ENCODE measurements around the gene MCF2L2. TPM values are rescaled to one million over a fixed set of nuclear protein-coding genes. Genes with fewer than 3 reads are reported as not detected.

MCF2L2 gene
- total and polyA plus RNA-seq, 11 donors, result 0.12 to 1.4 (median 0.23) TPM; not detected in 1

- Histone ChIP-seq H3K4me3 (peak overlapping the region in 9 of 12 donors; percentile 61 to 96 (median 85)), H3K27ac (peak overlapping the region in 9 of 12 donors; percentile 8 to 95 (median 86)), H3K36me3 (no peaks in the 10 kb centered on the region), H3K9me3 (no peaks in the 10 kb centered on the region), H3K27me3 (no peaks in the 10 kb centered on the region), H3K4me1 (peaks cover 0 to 30% (median 3%) of the 10 kb centered on the region in 12 donors)
- ATAC-seq, result peak in 1 of 4 donors; percentile 31
- TF ChIP-seq POLR2A (IDR thresholded peaks at IDR 0.05) (no peak), CTCF (IDR thresholded peaks at IDR 0.05) (no peak)
- intact Hi-C loops (cut with DNase I), result loop anchor here in 5 of 10 donors (2.0 to 10.0 kb wide), 4 partner anchors 42 to 129 kb away; no protein-coding TSS in a partner anchor
- WGBS, 4 donors, result 72 to 87% (median 77%) methylated on average over 4 of the region's 4 CpGs
- no peak for DNase-seq
Measured at GRCh38 chr3:183255348-183255730, 173.1 kb downstream of the MCF2L2 start.

DNA sequence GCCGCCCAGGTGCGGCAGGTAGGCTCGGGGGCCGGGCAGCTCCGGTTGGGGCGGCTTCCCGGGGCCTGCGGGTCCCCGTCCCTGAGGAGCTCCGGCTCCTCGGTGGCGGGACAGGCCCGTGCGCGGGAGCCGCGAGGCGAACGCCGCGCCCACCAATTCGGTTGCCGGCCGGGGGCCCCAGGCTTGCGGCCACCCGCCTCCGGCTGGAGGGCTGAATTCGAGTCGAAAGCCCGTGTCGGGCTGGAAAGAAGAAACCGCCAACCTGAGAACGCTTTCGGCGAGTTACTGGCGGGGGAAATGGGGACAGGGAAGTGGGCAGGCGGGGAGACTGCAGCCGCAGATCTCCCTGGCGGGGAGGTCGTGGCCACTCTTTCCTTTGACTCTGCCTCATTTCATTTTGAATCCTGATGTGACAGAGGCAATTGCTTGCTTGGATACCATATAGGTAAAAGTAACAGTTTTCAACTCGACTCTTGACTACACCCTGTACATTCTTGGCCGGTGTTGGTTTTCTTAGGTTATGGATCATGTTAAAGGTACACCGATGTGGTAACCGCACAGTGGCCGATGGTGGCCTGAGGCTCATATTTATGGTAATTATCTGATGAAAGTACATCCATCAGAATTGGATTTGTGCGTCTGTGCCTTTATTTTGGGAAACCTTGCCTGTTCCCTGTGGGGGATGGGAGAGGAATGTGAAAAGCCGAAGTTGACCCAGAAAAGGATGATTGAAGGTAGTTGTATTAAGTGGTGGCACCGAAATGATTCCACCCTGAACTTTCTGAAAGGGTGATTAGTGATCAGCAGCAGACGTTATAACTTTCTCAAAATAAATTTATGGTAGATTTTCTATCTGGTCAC is 173.7 kb downstream of the MCF2L2 start:
- Histone ChIP-seq H3K4me1 (peaks cover 0 to 26% (median 3%) of the 10 kb centered on the region in 12 donors), H3K27me3 (no peaks in the 10 kb centered on the region), H3K9me3 (no peaks in the 10 kb centered on the region), H3K4me3 (peak overlapping the region; percentile 61 to 96 (median 82)), H3K36me3 (no peaks in the 10 kb centered on the region), H3K27ac (peak overlapping the region; percentile 69 to 98 (median 90))
- peak in 1 of 4 donors; percentile 2 for ATAC-seq
- no peak for DNase-seq
- intact Hi-C loops (cut with DNase I), result loop anchor here in 8 of 10 donors (2.0 to 10.0 kb wide), 9 partner anchors 33 to 130 kb away; no protein-coding TSS in a partner anchor
- TF ChIP-seq POLR2A (IDR thresholded peaks at IDR 0.05), result no peak
- TF ChIP-seq CTCF (IDR thresholded peaks at IDR 0.05), result no peak
- 15 to 40% (median 20%) methylated on average over 20 to 49 of the region's 49 CpGs for WGBS, 4 donors

GRCh38 chr3:183253528-183254486 is 174.6 kb downstream of the MCF2L2 start:
- H3K36me3 ChIP-seq, result no peaks in the 10 kb centered on the region

More at GRCh38 chr3:183253528-183254486, 174.6 kb downstream of the MCF2L2 start:
- DNase-seq (peak; percentile 75 to 89 (median 81)), ATAC-seq (peak; percentile 74 to 90 (median 86))
- TF ChIP-seq CTCF (IDR thresholded peaks at IDR 0.05) (peak in 4 of 12 donors; percentile 7 to 36 (median 23)), POLR2A (IDR thresholded peaks at IDR 0.05) (no peak)
- Histone ChIP-seq H3K4me1 (peaks cover 0 to 17% (median 2%) of the 10 kb centered on the region in 12 donors), H3K4me3 (peak overlapping the region; percentile 61 to 96 (median 82)), H3K27ac (peak overlapping the region; percentile 69 to 98 (median 90)), H3K9me3 (no peaks in the 10 kb centered on the region), H3K27me3 (no peaks in the 10 kb centered on the region)
- intact Hi-C loops (cut with DNase I), result loop anchor here in 8 of 10 donors (2.0 to 10.0 kb wide), 9 partner anchors 33 to 131 kb away; no protein-coding TSS in a partner anchor
- 0 to 1% (median 1%) methylated on average over 4 to 111 of the region's 111 CpGs for WGBS, 4 donors
